Measurements from ENCODE around the gene BAX.

DNA sequence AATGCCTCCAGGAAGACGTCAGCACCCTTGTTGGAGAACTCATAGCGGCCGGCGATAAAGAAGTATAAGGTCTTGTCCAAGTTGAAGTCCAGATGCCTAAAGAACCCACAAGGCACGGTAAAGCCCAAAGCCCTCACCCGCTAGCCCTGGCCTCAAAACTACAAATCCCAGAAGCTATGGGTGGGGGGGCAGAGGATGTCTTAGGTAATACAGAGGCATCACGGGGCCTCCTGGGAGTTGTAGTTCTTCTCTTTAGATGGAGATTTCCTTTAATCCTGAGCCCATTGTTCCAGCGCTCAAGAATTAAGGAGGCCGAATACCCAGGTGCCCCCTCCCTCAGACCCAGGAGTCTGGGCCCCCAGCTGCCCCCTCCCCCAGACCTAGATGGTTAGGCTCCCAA, 27.6 kb downstream of the BAX start:
- TF ChIP-seq FOXK2 (IDR thresholded peaks at IDR 0.05), result no peak
- TF ChIP-seq ZNF384 (IDR thresholded peaks at IDR 0.05), result no peak
- no peak for TF ChIP-seq SP1 (IDR thresholded peaks at IDR 0.05)
- TF ChIP-seq TARDBP (IDR thresholded peaks at IDR 0.05), result no peak

Data from HEK293T (cell line).